Astrocyte (in vitro differentiated cells and primary cell): ENCODE results near the gene MUC21. TPM values are rescaled to one million over a fixed set of nuclear protein-coding genes. Genes with fewer than 3 reads are reported as not detected.

Experiments used
- DNase-seq: peaks from one replicate; pipeline ENCODE4 v3.0.0-alpha.2; 2010; ENCODE audit warnings: low read depth
- FAIRE-seq: peaks from 2 replicates; lab custom pipeline; 2011; peaks lifted over from hg19 to GRCh38; lab: Jason Lieb, UNC
- H2AFZ ChIP-seq: 2 replicates; pipeline ENCODE4 v1.6.0; 2012; ENCODE audit warnings: low read depth, low read length, inconsistent platforms
- H3K27ac ChIP-seq: 2 replicates; pipeline ENCODE4 v1.5.1; 2011; ENCODE audit warnings: low read depth, low read length, inconsistent platforms
- H3K27me3 ChIP-seq: 2 replicates; pipeline ENCODE4 v1.6.0; 2011; ENCODE audit warnings: low read length, inconsistent platforms; ENCODE audit not compliant: insufficient read depth
- H3K36me3 ChIP-seq: 2 replicates; pipeline ENCODE4 v1.5.1; 2011; ENCODE audit warnings: low read length, inconsistent platforms; ENCODE audit not compliant: insufficient read depth
- H3K4me1 ChIP-seq: 2 replicates; pipeline ENCODE4 v1.5.1; 2011; ENCODE audit warnings: low read length, inconsistent platforms; ENCODE audit not compliant: insufficient read depth
- H3K4me2 ChIP-seq: 2 replicates; pipeline ENCODE4 v1.6.0; 2012; ENCODE audit warnings: low read length, inconsistent platforms
- H3K4me3 ChIP-seq: 2 replicates; pipeline ENCODE4 v1.5.1; 2011; ENCODE audit warnings: low read depth, mild to moderate bottlenecking, low read length, inconsistent platforms; ENCODE audit not compliant: insufficient read depth
- H3K79me2 ChIP-seq: 2 replicates; pipeline ENCODE4 v1.6.0; 2012; ENCODE audit warnings: mild to moderate bottlenecking, low read length, inconsistent platforms; ENCODE audit not compliant: insufficient read depth
- H3K9ac ChIP-seq: 2 replicates; pipeline ENCODE4 v1.6.0; 2012; ENCODE audit warnings: mild to moderate bottlenecking, low read length, inconsistent platforms
- H3K9me3 ChIP-seq: 2 replicates; pipeline ENCODE4 v1.5.1; 2012; ENCODE audit warnings: low read depth, mild to moderate bottlenecking, low read length, inconsistent platforms; ENCODE audit not compliant: insufficient read depth
- H4K20me1 ChIP-seq: 2 replicates; pipeline ENCODE4 v1.6.0; 2012; ENCODE audit warnings: low read length, inconsistent platforms; ENCODE audit not compliant: insufficient read depth
- H3K27ac Mint-ChIP-seq: one replicate; pipeline ENCODE4 v1.8.0; 2021; ENCODE audit warnings: mild to moderate bottlenecking, mixed read lengths; ENCODE audit not compliant: unreplicated experiment
- H3K27me3 Mint-ChIP-seq: one replicate; pipeline ENCODE4 v1.8.0; 2021; ENCODE audit warnings: low read depth, mixed read lengths; ENCODE audit not compliant: unreplicated experiment
- H3K36me3 Mint-ChIP-seq: one replicate; pipeline ENCODE4 v1.8.0; 2021; ENCODE audit warnings: low read depth, mixed read lengths; ENCODE audit not compliant: unreplicated experiment
- H3K4me1 Mint-ChIP-seq: one replicate; pipeline ENCODE4 v1.8.0; 2021; ENCODE audit warnings: low read depth, mixed read lengths; ENCODE audit not compliant: unreplicated experiment
- H3K4me3 Mint-ChIP-seq: one replicate; pipeline ENCODE4 v1.8.0; 2021; ENCODE audit warnings: mild to moderate bottlenecking, moderate library complexity, mixed read lengths; ENCODE audit not compliant: unreplicated experiment
- H3K9me3 Mint-ChIP-seq: one replicate; pipeline ENCODE4 v1.8.0; 2021; ENCODE audit warnings: mild to moderate bottlenecking, mixed read lengths; ENCODE audit not compliant: unreplicated experiment
- EZH2 ChIP-seq: IDR thresholded peaks from 2 replicates; pipeline ENCODE4 v1.6.1; 2012; ENCODE audit warnings: mild to moderate bottlenecking, low read length, inconsistent platforms; ENCODE audit not compliant: insufficient read depth
- total RNA-seq: library from RNA; stranded (reverse); gene quantifications from 2 replicates; pipeline ENCODE4 v1.2.1, GENCODE V29; 2021
- TF ChIP-seq, protein P1 (sequence below): IDR thresholded peaks from 2 replicates; pipeline ENCODE4 v1.5.1; 2011; ENCODE audit warnings: low read depth, mild to moderate bottlenecking, inconsistent platforms, low read length, moderate library complexity; ENCODE audit not compliant: insufficient read depth

The MUC21 gene
- total RNA-seq, 1 donor from 2014 or later, result not detected

DNA sequence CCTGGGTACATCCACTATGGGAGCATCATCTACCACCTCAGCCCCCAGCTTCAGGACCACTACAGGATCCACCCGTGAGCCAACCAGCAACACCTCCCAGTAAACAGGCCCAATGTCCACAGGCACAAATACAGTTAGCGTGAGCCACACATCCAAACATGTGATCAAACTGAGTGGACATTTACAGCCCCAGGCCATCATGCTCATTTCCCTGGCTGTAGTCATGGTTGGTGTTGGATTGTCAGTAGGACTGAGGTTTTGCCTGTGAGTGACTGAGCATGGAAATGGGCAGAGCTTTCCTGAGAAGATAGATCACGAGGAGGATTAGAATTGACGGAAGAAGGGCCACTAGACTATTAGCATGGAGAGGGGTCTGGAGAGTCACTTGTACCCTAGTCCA lies 10.7 kb upstream of the MUC21 start:
- H3K4me2 ChIP-seq, result no peak overlapping the region

DNA sequence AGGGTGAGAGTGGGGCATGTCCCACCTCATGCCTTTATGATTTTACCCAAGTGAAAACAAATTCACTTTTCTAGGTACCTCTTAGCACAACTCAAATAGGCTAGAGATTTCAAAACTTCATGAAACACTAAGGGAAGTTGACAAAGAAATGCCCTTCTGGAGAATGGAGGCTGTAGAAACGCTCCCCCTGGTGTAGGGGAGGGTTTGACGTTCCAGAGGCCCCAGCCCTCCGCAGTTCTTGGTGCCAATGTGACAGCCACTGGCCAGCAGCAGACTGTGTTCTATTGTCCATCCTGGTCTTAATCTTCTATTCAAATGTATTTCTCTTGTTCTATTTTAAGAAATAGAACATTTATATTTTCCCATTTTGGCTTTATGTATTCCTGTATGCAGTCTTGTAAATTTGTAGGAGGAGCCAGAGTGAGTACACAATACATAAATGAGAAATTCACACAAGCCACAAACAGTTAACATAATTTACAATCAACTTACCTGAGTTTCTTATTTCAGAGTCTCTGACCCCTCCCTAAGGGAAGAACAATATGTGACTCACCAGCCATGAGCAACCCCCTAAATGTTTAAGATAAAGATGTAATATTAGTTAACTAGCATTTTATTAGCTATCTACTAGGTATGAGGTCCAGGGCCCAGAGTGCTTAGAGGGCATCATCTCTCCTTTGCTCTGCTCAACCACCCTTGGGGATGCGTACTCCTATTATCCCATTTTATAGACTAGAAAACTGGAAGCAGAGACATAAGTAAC lies 8.8 kb upstream of the MUC21 start:
- no peaks in the 10 kb centered on the region for H3K36me3 ChIP-seq
- H3K9ac ChIP-seq, result no peak overlapping the region
- Mint-ChIP-seq H3K27ac (no peak overlapping the region), H3K4me3 (no peak overlapping the region), H3K4me1 (peaks cover 2% of the 10 kb centered on the region), H3K36me3 (peaks cover 1% of the 10 kb centered on the region), H3K27me3 (peaks cover 23% of the 10 kb centered on the region), H3K9me3 (peaks cover 4% of the 10 kb centered on the region)
- H3K79me2 ChIP-seq, result no peaks in the 10 kb centered on the region
- no peaks in the 10 kb centered on the region for H3K9me3 ChIP-seq
- no peaks in the 10 kb centered on the region for H4K20me1 ChIP-seq
- no peak overlapping the region for H3K4me3 ChIP-seq
- TF ChIP-seq EZH2, result no peak
- TF ChIP-seq, protein P1, sequence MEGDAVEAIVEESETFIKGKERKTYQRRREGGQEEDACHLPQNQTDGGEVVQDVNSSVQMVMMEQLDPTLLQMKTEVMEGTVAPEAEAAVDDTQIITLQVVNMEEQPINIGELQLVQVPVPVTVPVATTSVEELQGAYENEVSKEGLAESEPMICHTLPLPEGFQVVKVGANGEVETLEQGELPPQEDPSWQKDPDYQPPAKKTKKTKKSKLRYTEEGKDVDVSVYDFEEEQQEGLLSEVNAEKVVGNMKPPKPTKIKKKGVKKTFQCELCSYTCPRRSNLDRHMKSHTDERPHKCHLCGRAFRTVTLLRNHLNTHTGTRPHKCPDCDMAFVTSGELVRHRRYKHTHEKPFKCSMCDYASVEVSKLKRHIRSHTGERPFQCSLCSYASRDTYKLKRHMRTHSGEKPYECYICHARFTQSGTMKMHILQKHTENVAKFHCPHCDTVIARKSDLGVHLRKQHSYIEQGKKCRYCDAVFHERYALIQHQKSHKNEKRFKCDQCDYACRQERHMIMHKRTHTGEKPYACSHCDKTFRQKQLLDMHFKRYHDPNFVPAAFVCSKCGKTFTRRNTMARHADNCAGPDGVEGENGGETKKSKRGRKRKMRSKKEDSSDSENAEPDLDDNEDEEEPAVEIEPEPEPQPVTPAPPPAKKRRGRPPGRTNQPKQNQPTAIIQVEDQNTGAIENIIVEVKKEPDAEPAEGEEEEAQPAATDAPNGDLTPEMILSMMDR, result no peak
- no peak overlapping the region for H2AFZ ChIP-seq
- no peaks in the 10 kb centered on the region for H3K27me3 ChIP-seq
- no peaks in the 10 kb centered on the region for H3K4me1 ChIP-seq
- H3K4me2 ChIP-seq, result no peak overlapping the region
- no peak overlapping the region for H3K27ac ChIP-seq
- no peak for DNase-seq
- no peak for FAIRE-seq

More for the DNA sequence above, 10.7 kb upstream of the MUC21 start:
- H3K9me3 Mint-ChIP-seq, result peaks cover 6% of the 10 kb centered on the region
- no peak for FAIRE-seq
- no peaks in the 10 kb centered on the region for H3K9me3 ChIP-seq
- H3K9ac ChIP-seq, result no peak overlapping the region
- no peaks in the 10 kb centered on the region for H4K20me1 ChIP-seq
- H3K4me3 ChIP-seq, result no peak overlapping the region
- no peak for DNase-seq
- no peaks in the 10 kb centered on the region for H3K27me3 ChIP-seq
- H3K79me2 ChIP-seq, result no peaks in the 10 kb centered on the region
- H3K4me3 Mint-ChIP-seq, result no peak overlapping the region
- no peak overlapping the region for H3K27ac ChIP-seq
- H3K4me1 ChIP-seq, result no peaks in the 10 kb centered on the region
- peaks cover 25% of the 10 kb centered on the region for H3K27me3 Mint-ChIP-seq
- H3K4me1 Mint-ChIP-seq, result no peaks in the 10 kb centered on the region
- H3K36me3 Mint-ChIP-seq, result peaks cover 1% of the 10 kb centered on the region
- H3K36me3 ChIP-seq, result no peaks in the 10 kb centered on the region
- H3K27ac Mint-ChIP-seq, result peak overlapping the region; percentile 22
- no peak overlapping the region for H2AFZ ChIP-seq
- TF ChIP-seq, protein P1, result no peak
- no peak for TF ChIP-seq EZH2

DNA sequence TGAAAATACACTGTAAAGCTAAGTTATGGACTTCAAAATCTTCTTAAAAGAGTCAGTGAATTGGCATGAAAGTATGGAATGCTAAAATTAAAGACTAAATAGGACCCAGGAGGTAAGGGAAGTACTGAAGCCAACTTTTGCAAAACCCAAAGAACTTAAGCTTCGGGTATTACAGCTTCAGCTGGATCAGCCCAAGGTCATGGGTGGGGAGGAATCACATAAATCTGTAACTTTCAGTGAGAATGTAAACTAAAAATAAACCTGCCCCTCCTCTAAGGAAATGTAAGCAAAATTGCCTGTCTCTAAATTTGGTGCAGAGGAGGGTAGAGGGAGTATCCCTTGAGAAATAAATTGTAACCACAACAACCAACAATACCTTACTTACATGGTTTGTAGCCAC lies 4.4 kb upstream of the MUC21 start:
- H4K20me1 ChIP-seq, result no peaks in the 10 kb centered on the region
- DNase-seq (no peak), FAIRE-seq (no peak)
- no peak overlapping the region for H3K4me3 Mint-ChIP-seq
- no peaks in the 10 kb centered on the region for H3K27me3 ChIP-seq
- H3K9ac ChIP-seq, result no peak overlapping the region
- H3K9me3 Mint-ChIP-seq, result peaks cover 3% of the 10 kb centered on the region
- H3K27me3 Mint-ChIP-seq, result peaks cover 13% of the 10 kb centered on the region
- H3K27ac ChIP-seq, result no peak overlapping the region
- no peak overlapping the region for H3K4me2 ChIP-seq
- no peak overlapping the region for H3K27ac Mint-ChIP-seq
- TF ChIP-seq, protein P1, result no peak
- no peak for TF ChIP-seq EZH2
- H3K4me3 ChIP-seq, result no peak overlapping the region
- peaks cover 5% of the 10 kb centered on the region for H3K4me1 ChIP-seq
- H2AFZ ChIP-seq, result no peak overlapping the region
- no peaks in the 10 kb centered on the region for H3K36me3 Mint-ChIP-seq
- peaks cover 11% of the 10 kb centered on the region for H3K4me1 Mint-ChIP-seq
- H3K36me3 ChIP-seq, result no peaks in the 10 kb centered on the region
- H3K79me2 ChIP-seq, result no peaks in the 10 kb centered on the region
- no peaks in the 10 kb centered on the region for H3K9me3 ChIP-seq
